Esophagus muscularis mucosa (tissue), 3 donors: Measurements from ENCODE around the gene SMIM29.
"Not testable (repeated sequence)": the region's sequence is repeated elsewhere in the genome, so short reads cannot be mapped to it uniquely, and the experiment has no call there.

Experiments
- CTCF ChIP-seq, 3 experiments: fragments of 200-600 bp in 2 of 3; fragments of 450-650 bp in 1 of 3; sonication (generic) in 2 of 3; IDR thresholded peaks; one replicate each; pipeline ENCODE4 v1.5.1; 2017 to 2019; ENCODE audit warnings: antibody characterized with exemption in 3 of 3, mild to moderate bottlenecking in 2 of 3, moderate library complexity in 1 of 3
- POLR2A ChIP-seq: fragments of 450-650 bp; IDR thresholded peaks from one replicate; pipeline ENCODE4 v1.6.1; 2017; ENCODE audit warnings: antibody characterized with exemption, moderate library complexity, mild to moderate bottlenecking, low read depth

GRCh38 chr6:34252395-34252794 is 3.6 kb upstream of the SMIM29 start:
- not testable (repeated sequence) for TF ChIP-seq CTCF (IDR thresholded peaks at IDR 0.05); POLR2A
